Right lobe of liver (tissue), 4 donors: ENCODE results near the gene ZNF800.

Experiments used
- POLR2A ChIP-seq: fragments of 450-650 bp; IDR thresholded peaks from one replicate; pipeline ENCODE4 v1.6.1; 2017; ENCODE audit warnings: antibody characterized with exemption, mild to moderate bottlenecking
- TF ChIP-seq, protein P1 (sequence below), 4 donors: fragments of 200-600 bp in 3 of 4; fragments of 450-650 bp in 1 of 4; IDR thresholded peaks; one replicate each; pipeline versions ENCODE4 v1.5.1 to v1.8.0; 2016 to 2022; ENCODE audit warnings: antibody characterized with exemption in 4 of 4, mild to moderate bottlenecking in 2 of 4
- donor health status: DM: no; HTN: no; CAD: no.
- donor health status: DM: no; HTN: no; CAD: no.
- donor health status: DM: no; HTN: yes; CAD: no.

DNA sequence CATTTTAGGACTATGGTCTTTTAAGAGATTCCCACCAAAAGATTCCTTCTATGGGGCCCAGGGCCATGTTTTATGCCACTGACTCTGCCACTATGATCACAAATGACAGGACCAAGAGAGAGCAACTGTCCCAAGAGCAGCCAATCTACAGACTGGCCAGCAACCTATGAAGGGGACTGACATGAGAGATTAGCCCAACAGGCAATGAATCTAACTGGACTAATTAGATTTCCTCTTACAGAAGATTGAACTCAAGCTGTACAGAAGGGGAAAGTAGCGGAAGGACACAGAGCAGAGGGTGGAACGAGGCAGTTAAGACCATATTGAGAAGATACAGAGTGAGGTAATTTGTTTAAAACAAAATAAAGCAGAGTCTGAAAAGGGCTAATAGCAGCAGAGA is 25.8 kb downstream of the ZNF800 start:
- TF ChIP-seq, protein P1, sequence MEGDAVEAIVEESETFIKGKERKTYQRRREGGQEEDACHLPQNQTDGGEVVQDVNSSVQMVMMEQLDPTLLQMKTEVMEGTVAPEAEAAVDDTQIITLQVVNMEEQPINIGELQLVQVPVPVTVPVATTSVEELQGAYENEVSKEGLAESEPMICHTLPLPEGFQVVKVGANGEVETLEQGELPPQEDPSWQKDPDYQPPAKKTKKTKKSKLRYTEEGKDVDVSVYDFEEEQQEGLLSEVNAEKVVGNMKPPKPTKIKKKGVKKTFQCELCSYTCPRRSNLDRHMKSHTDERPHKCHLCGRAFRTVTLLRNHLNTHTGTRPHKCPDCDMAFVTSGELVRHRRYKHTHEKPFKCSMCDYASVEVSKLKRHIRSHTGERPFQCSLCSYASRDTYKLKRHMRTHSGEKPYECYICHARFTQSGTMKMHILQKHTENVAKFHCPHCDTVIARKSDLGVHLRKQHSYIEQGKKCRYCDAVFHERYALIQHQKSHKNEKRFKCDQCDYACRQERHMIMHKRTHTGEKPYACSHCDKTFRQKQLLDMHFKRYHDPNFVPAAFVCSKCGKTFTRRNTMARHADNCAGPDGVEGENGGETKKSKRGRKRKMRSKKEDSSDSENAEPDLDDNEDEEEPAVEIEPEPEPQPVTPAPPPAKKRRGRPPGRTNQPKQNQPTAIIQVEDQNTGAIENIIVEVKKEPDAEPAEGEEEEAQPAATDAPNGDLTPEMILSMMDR (IDR thresholded peaks at IDR 0.05), result no peak
- no peak for TF ChIP-seq POLR2A
